Measurements from ENCODE around the gene ZFP91. TPM values are rescaled to one million over a fixed set of nuclear protein-coding genes. Genes with fewer than 3 reads are reported as not detected.
"Not testable (repeated sequence)": the region's sequence is repeated elsewhere in the genome, so short reads cannot be mapped to it uniquely, and the experiment has no call there.

Gene ZFP91
- 20.5 and 28.3 TPM in 2 replicates for total RNA-seq (2014; rRNA removed; shearing (Covaris generic))

- Histone ChIP-seq H3K4me3 (ENCODE audit: insufficient read depth, low read depth, low read length) (peak within 1 kb of the TSS; percentile 94), H3K27me3 (ENCODE audit: control insufficient read depth, insufficient read depth, low read length) (no peaks in the 10 kb centered on the region), H3K36me3 (replicated peaks; ENCODE audit: control insufficient read depth, insufficient read depth, low read length) (no peaks in the 10 kb centered on the region)
- peak; percentile 92 for DNase-seq
These were observed at the start of gene ZFP91 for GRCh38 chr11:58578635-58579191. Gene ZFP91 (plus strand): TSS chr11:58579063. CDS start chr11:58579282, 219 bp downstream.

GRCh38 chr11:58530236-58530635 lies 48.6 kb upstream of the ZFP91 start:
- H3K4me3 ChIP-seq (ENCODE audit: insufficient read depth, low read depth, low read length): no peak overlapping the region
- H3K27me3 ChIP-seq (ENCODE audit: control insufficient read depth, insufficient read depth, low read length): no peaks in the 10 kb centered on the region
- no peak for DNase-seq
- no peaks in the 10 kb centered on the region; the same call in 1 of the 2 replicates for H3K36me3 ChIP-seq (replicated peaks; ENCODE audit: control insufficient read depth, insufficient read depth, low read length)

GRCh38 chr11:58531865-58532341 lies 47.0 kb upstream of the ZFP91 start:
- H3K27me3 ChIP-seq (ENCODE audit: control insufficient read depth, insufficient read depth, low read length): no peaks in the 10 kb centered on the region
- no peak for DNase-seq
- no peak overlapping the region for H3K4me3 ChIP-seq (ENCODE audit: insufficient read depth, low read depth, low read length)
- no peaks in the 10 kb centered on the region; the same call in 1 of the 2 replicates for H3K36me3 ChIP-seq (replicated peaks; ENCODE audit: control insufficient read depth, insufficient read depth, low read length)

- no peak overlapping the region for H3K4me3 ChIP-seq (ENCODE audit: insufficient read depth, low read depth, low read length)
- DNase-seq: no peak
- no peaks in the 10 kb centered on the region; the same call in 1 of the 2 replicates for H3K36me3 ChIP-seq (replicated peaks; ENCODE audit: control insufficient read depth, insufficient read depth, low read length)
- H3K27me3 ChIP-seq (ENCODE audit: control insufficient read depth, insufficient read depth, low read length): no peaks in the 10 kb centered on the region
These were observed 32.0 kb upstream of the ZFP91 start for GRCh38 chr11:58546841-58547240.

- no peak overlapping the region for H3K4me3 ChIP-seq (ENCODE audit: insufficient read depth, low read depth, low read length)
- no peaks in the 10 kb centered on the region for H3K27me3 ChIP-seq (ENCODE audit: control insufficient read depth, insufficient read depth, low read length)
- no peak for DNase-seq
- H3K36me3 ChIP-seq (replicated peaks; ENCODE audit: control insufficient read depth, insufficient read depth, low read length): no peaks in the 10 kb centered on the region; the same call in 1 of the 2 replicates
These were observed 29.2 kb upstream of the ZFP91 start for GRCh38 chr11:58549644-58550043.

GRCh38 chr11:58560842-58561241 lies 18.0 kb upstream of the ZFP91 start:
- no peak for DNase-seq
- Histone ChIP-seq H3K27me3 (ENCODE audit: control insufficient read depth, insufficient read depth, low read length) (no peaks in the 10 kb centered on the region), H3K36me3 (replicated peaks; ENCODE audit: control insufficient read depth, insufficient read depth, low read length) (no peaks in the 10 kb centered on the region), H3K4me3 (ENCODE audit: insufficient read depth, low read depth, low read length) (no peak overlapping the region)

- Histone ChIP-seq H3K36me3 (replicated peaks; ENCODE audit: control insufficient read depth, insufficient read depth, low read length) (no peaks in the 10 kb centered on the region), H3K27me3 (ENCODE audit: control insufficient read depth, insufficient read depth, low read length) (no peaks in the 10 kb centered on the region), H3K4me3 (ENCODE audit: insufficient read depth, low read depth, low read length) (no peak overlapping the region)
- DNase-seq: no peak
These were observed 17.3 kb upstream of the ZFP91 start for GRCh38 chr11:58561394-58562098.

GRCh38 chr11:58562375-58562800 lies 16.5 kb upstream of the ZFP91 start:
- no peak for DNase-seq
- H3K27me3 ChIP-seq (ENCODE audit: control insufficient read depth, insufficient read depth, low read length): no peaks in the 10 kb centered on the region

GRCh38 chr11:58564231-58564630 lies 14.6 kb upstream of the ZFP91 start:
- Histone ChIP-seq H3K27me3 (ENCODE audit: control insufficient read depth, insufficient read depth, low read length) (no peaks in the 10 kb centered on the region), H3K4me3 (ENCODE audit: insufficient read depth, low read depth, low read length) (no peak overlapping the region), H3K36me3 (replicated peaks; ENCODE audit: control insufficient read depth, insufficient read depth, low read length) (no peaks in the 10 kb centered on the region)
- no peak for DNase-seq

More at GRCh38 chr11:58562375-58562800, 16.5 kb upstream of the ZFP91 start:
- H3K36me3 ChIP-seq (replicated peaks; ENCODE audit: control insufficient read depth, insufficient read depth, low read length): no peaks in the 10 kb centered on the region
- no peak overlapping the region for H3K4me3 ChIP-seq (ENCODE audit: insufficient read depth, low read depth, low read length)

- H3K4me3 ChIP-seq (ENCODE audit: insufficient read depth, low read depth, low read length): no peak overlapping the region
- H3K36me3 ChIP-seq (replicated peaks; ENCODE audit: control insufficient read depth, insufficient read depth, low read length): no peaks in the 10 kb centered on the region
- H3K27me3 ChIP-seq (ENCODE audit: control insufficient read depth, insufficient read depth, low read length): no peaks in the 10 kb centered on the region
- peak; percentile 23 for DNase-seq
These were observed 10.9 kb upstream of the ZFP91 start for GRCh38 chr11:58567889-58568512.

- not testable (repeated sequence) for DNase-seq; H3K4me3 ChIP-seq (ENCODE audit: insufficient read depth, low read depth, low read length); H3K27me3 ChIP-seq (ENCODE audit: control insufficient read depth, insufficient read depth, low read length); H3K36me3 ChIP-seq (replicated peaks; ENCODE audit: control insufficient read depth, insufficient read depth, low read length)
These were observed 6.0 kb upstream of the ZFP91 start for GRCh38 chr11:58572906-58573305.

GRCh38 chr11:58573451-58574104 lies 5.3 kb upstream of the ZFP91 start:
- Histone ChIP-seq H3K4me3 (ENCODE audit: insufficient read depth, low read depth, low read length) (no peak overlapping the region), H3K36me3 (replicated peaks; ENCODE audit: control insufficient read depth, insufficient read depth, low read length) (no peaks in the 10 kb centered on the region), H3K27me3 (ENCODE audit: control insufficient read depth, insufficient read depth, low read length) (no peaks in the 10 kb centered on the region)
- no peak for DNase-seq

GRCh38 chr11:58574881-58575280 lies 4.0 kb upstream of the ZFP91 start:
- no peak for DNase-seq
- no peaks in the 10 kb centered on the region for H3K27me3 ChIP-seq (ENCODE audit: control insufficient read depth, insufficient read depth, low read length)
- no peak overlapping the region for H3K4me3 ChIP-seq (ENCODE audit: insufficient read depth, low read depth, low read length)
- no peaks in the 10 kb centered on the region for H3K36me3 ChIP-seq (replicated peaks; ENCODE audit: control insufficient read depth, insufficient read depth, low read length)

GRCh38 chr11:58575377-58576020 lies 3.4 kb upstream of the ZFP91 start, which contains the start of gene LPXN:
Gene LPXN (minus strand): TSS chr11:58575856. CDS start chr11:58575772, 84 bp downstream.
- Histone ChIP-seq H3K27me3 (ENCODE audit: control insufficient read depth, insufficient read depth, low read length) (no peaks in the 10 kb centered on the region), H3K4me3 (ENCODE audit: insufficient read depth, low read depth, low read length) (no peak within 1 kb of the TSS), H3K36me3 (replicated peaks; ENCODE audit: control insufficient read depth, insufficient read depth, low read length) (no peaks in the 10 kb centered on the region)
- no peak for DNase-seq

Data from H7 (cell line).